HG03064 (cell line): Measurements from ENCODE around the gene HLA-DPB1.
"Not testable (repeated sequence)": the region's sequence is repeated elsewhere in the genome, so short reads cannot be mapped to it uniquely, and the experiment has no call there.

Experiments
- ATAC-seq: cut with Tn5 transposase; IDR thresholded peaks from one replicate; pipeline ENCODE4 v1.9.1; 2021; ENCODE audit warnings: low read depth; ENCODE audit not compliant: unreplicated experiment

The HLA-DPB1 gene

GRCh38 chr6:33075568-33076405 is at the start of gene HLA-DPB1:
Gene HLA-DPB1 (plus strand): TSS chr6:33075990. CDS start chr6:33076042, 52 bp downstream.
- ATAC-seq, result peak; percentile 59

GRCh38 chr6:33028220-33028849 is 47.5 kb upstream of the HLA-DPB1 start:
- peak; percentile 5 for ATAC-seq

- ATAC-seq, result peak; percentile 60
Measured at GRCh38 chr6:33029328-33030184, 46.2 kb upstream of the HLA-DPB1 start.

GRCh38 chr6:33030245-33030644 is 45.5 kb upstream of the HLA-DPB1 start:
- ATAC-seq, result no peak

GRCh38 chr6:33034554-33034953 is 41.2 kb upstream of the HLA-DPB1 start:
- no peak for ATAC-seq

- no peak for ATAC-seq
Measured at GRCh38 chr6:33036535-33036934, 39.3 kb upstream of the HLA-DPB1 start.

- no peak for ATAC-seq
Measured at GRCh38 chr6:33040157-33040556, 35.6 kb upstream of the HLA-DPB1 start.

GRCh38 chr6:33049323-33050013 is 26.3 kb upstream of the HLA-DPB1 start:
- ATAC-seq, result no peak

GRCh38 chr6:33050014-33050810 is 25.6 kb upstream of the HLA-DPB1 start:
- ATAC-seq, result no peak

- ATAC-seq, result no peak
Measured at GRCh38 chr6:33052627-33053026, 23.2 kb upstream of the HLA-DPB1 start.

- no peak for ATAC-seq
Measured at GRCh38 chr6:33053230-33053629, 22.6 kb upstream of the HLA-DPB1 start.

GRCh38 chr6:33057222-33058150 is 18.3 kb upstream of the HLA-DPB1 start:
- no peak for ATAC-seq

- no peak for ATAC-seq
Measured at GRCh38 chr6:33061987-33062386, 13.8 kb upstream of the HLA-DPB1 start.

GRCh38 chr6:33063435-33063834 is 12.4 kb upstream of the HLA-DPB1 start:
- not testable (repeated sequence) for ATAC-seq

- ATAC-seq, result no peak
Measured at GRCh38 chr6:33064723-33065122, 11.1 kb upstream of the HLA-DPB1 start.

GRCh38 chr6:33065312-33065711 is 10.5 kb upstream of the HLA-DPB1 start:
- no peak for ATAC-seq

GRCh38 chr6:33066917-33067521 is 8.8 kb upstream of the HLA-DPB1 start:
- no peak for ATAC-seq
